Measurements from ENCODE around the gene ZC3H14. TPM values are rescaled to one million over a fixed set of nuclear protein-coding genes. Genes with fewer than 3 reads are reported as not detected.
A peak's percentile ranks its signal among the peaks of the same experiment; 100 is the strongest.

Gene ZC3H14
- total and polyA plus RNA-seq, 4 donors, result 22.4 to 54.5 (median 31.7) TPM

GRCh38 chr14:88554457-88555286, 8.2 kb upstream of the ZC3H14 start, which contains the start of gene PTPN21:
PTPN21 (minus strand) TSS chr14:88555007; CDS start chr14:88550417, 4,590 bp downstream.
- H3K9ac ChIP-seq (ENCODE audit: low read depth in 1 of 2, low read length in 2 of 2), result peak within 1 kb of the TSS; percentile 58 to 66
- H3K4me3 ChIP-seq (ENCODE audit: low read depth in 1 of 3, low read length in 3 of 3), result peak within 1 kb of the TSS; percentile 68 to 99 (median 69)
- no peaks in the 10 kb centered on the region for H3K27me3 ChIP-seq (ENCODE audit: control insufficient read depth in 4 of 4, insufficient read depth in 4 of 4, low read length in 3 of 4)
- H3K36me3 ChIP-seq (ENCODE audit: control insufficient read depth in 4 of 4, insufficient read depth in 3 of 4, low read depth in 1 of 4, low read length in 3 of 4), result peaks cover 0 to 3% (median 0%) of the 10 kb centered on the region in 4 donors
- peaks cover 5 to 45% (median 36%) of the 10 kb centered on the region in 4 donors for H3K4me1 ChIP-seq (ENCODE audit: control insufficient read depth in 4 of 4, insufficient read depth in 4 of 4, low read length in 3 of 4)
- peak; percentile 62 for DNase-seq (ENCODE audit: low spot score)
- under 1% methylated on average over 103 of the region's 103 CpGs for WGBS
- TF ChIP-seq YY1 (IDR thresholded peaks at IDR 0.05) (no peak), HNF4A (conservative IDR thresholded peaks at IDR 0.05) (peak in 1 of 2 donors; percentile 14), FOXA2 (IDR thresholded peaks at IDR 0.05) (no peak)
- H3K27ac ChIP-seq (ENCODE audit: low read depth in 1 of 2, low read length in 2 of 2), result peak within 1 kb of the TSS; percentile 53 to 83
- no peaks in the 10 kb centered on the region for H3K9me3 ChIP-seq (ENCODE audit: control insufficient read depth in 4 of 4, low read length in 3 of 4)

GRCh38 chr14:88556581-88556980, 6.3 kb upstream of the ZC3H14 start:
- no peak for DNase-seq (ENCODE audit: low spot score)
- H3K27me3 ChIP-seq (ENCODE audit: control insufficient read depth in 4 of 4, insufficient read depth in 4 of 4, low read length in 3 of 4), result no peaks in the 10 kb centered on the region
- no peaks in the 10 kb centered on the region for H3K36me3 ChIP-seq (ENCODE audit: control insufficient read depth in 4 of 4, insufficient read depth in 3 of 4, low read depth in 1 of 4, low read length in 3 of 4)
- H3K9me3 ChIP-seq (ENCODE audit: control insufficient read depth in 4 of 4, low read length in 3 of 4), result no peaks in the 10 kb centered on the region
- H3K9ac ChIP-seq (ENCODE audit: low read depth in 1 of 2, low read length in 2 of 2), result no peak overlapping the region
- peaks cover 0 to 32% (median 26%) of the 10 kb centered on the region in 4 donors for H3K4me1 ChIP-seq (ENCODE audit: control insufficient read depth in 4 of 4, insufficient read depth in 4 of 4, low read length in 3 of 4)
- WGBS, result 69% methylated on average over 3 of the region's 3 CpGs
- no peak overlapping the region for H3K4me3 ChIP-seq (ENCODE audit: low read depth in 1 of 3, low read length in 3 of 3)
- no peak overlapping the region for H3K27ac ChIP-seq (ENCODE audit: low read depth in 1 of 2, low read length in 2 of 2)
- TF ChIP-seq FOXA2 (IDR thresholded peaks at IDR 0.05), result no peak
- TF ChIP-seq REST (IDR thresholded peaks at IDR 0.05), result no peak
- TF ChIP-seq RAD21 (IDR thresholded peaks at IDR 0.05), result no peak

GRCh38 chr14:88559852-88560251, 3.0 kb upstream of the ZC3H14 start:
- Histone ChIP-seq H3K9ac (ENCODE audit: low read depth in 1 of 2, low read length in 2 of 2) (no peak overlapping the region), H3K4me3 (ENCODE audit: low read depth in 1 of 3, low read length in 3 of 3) (no peak overlapping the region), H3K9me3 (ENCODE audit: control insufficient read depth in 4 of 4, low read length in 3 of 4) (no peaks in the 10 kb centered on the region), H3K27ac (ENCODE audit: low read depth in 1 of 2, low read length in 2 of 2) (no peak overlapping the region), H3K27me3 (ENCODE audit: control insufficient read depth in 4 of 4, insufficient read depth in 4 of 4, low read length in 3 of 4) (no peaks in the 10 kb centered on the region), H3K36me3 (ENCODE audit: control insufficient read depth in 4 of 4, insufficient read depth in 3 of 4, low read depth in 1 of 4, low read length in 3 of 4) (no peaks in the 10 kb centered on the region), H3K4me1 (ENCODE audit: control insufficient read depth in 4 of 4, insufficient read depth in 4 of 4, low read length in 3 of 4) (peaks cover 0 to 26% (median 17%) of the 10 kb centered on the region in 4 donors)
- no peak for DNase-seq (ENCODE audit: low spot score)
- 11% methylated on average over 1 of the region's 1 CpG for WGBS
- no peak for TF ChIP-seq JUND (IDR thresholded peaks at IDR 0.05)
- no peak for TF ChIP-seq YY1 (IDR thresholded peaks at IDR 0.05)
- TF ChIP-seq CTCF (IDR thresholded peaks at IDR 0.05; ENCODE audit: low read depth, low read length, missing input control), result peak; percentile 33
- no peak for TF ChIP-seq HNF4G (IDR thresholded peaks at IDR 0.05)
- peak; percentile 76 to 77 for TF ChIP-seq RAD21 (IDR thresholded peaks at IDR 0.05)
